Suprapubic skin (tissue), 3 donors: Measurements from ENCODE around the gene PANK1.

Experiments
- CTCF ChIP-seq, 2 donors: fragments of 200-600 bp in 1 of 2; fragments of 450-650 bp in 1 of 2; sonication (generic) in 1 of 2; IDR thresholded peaks; one replicate each; pipeline ENCODE4 v1.5.1; 2016 to 2019; ENCODE audit warnings: antibody characterized with exemption in 2 of 2, mild to moderate bottlenecking in 1 of 2, moderate library complexity in 1 of 2
- POLR2A ChIP-seq, 2 donors: fragments of 450-650 bp; IDR thresholded peaks; one replicate each; pipeline ENCODE4 v1.6.1; 2017; ENCODE audit warnings: antibody characterized with exemption in 2 of 2, mild to moderate bottlenecking in 2 of 2, moderate library complexity in 2 of 2

- TF ChIP-seq CTCF (IDR thresholded peaks at IDR 0.05) (no peak), POLR2A (IDR thresholded peaks at IDR 0.05) (no peak)
Measured at GRCh38 chr10:89643431-89643811, 1.6 kb downstream of the PANK1 start.
